Measurements from ENCODE around the gene H19. TPM values are rescaled to one million over a fixed set of nuclear protein-coding genes. Genes with fewer than 3 reads are reported as not detected.

Gene H19
- 2.7 TPM for polyA plus RNA-seq (2013, experiment 1 of 2)
- 2.9 TPM for polyA plus RNA-seq (2013, experiment 2 of 2)

GRCh38 chr11:1997755-1998154 lies at the start of gene H19:
TSS of gene H19 (minus strand) at chr11:1997842.
- Histone ChIP-seq H3K4ac (ENCODE audit: low read depth, low read length) (no peak within 1 kb of the TSS), H3K4me1 (ENCODE audit: control insufficient read depth, low read depth, low read length) (no peaks in the 10 kb centered on the region), H4K8ac (ENCODE audit: low read depth, low read length) (no peak within 1 kb of the TSS), H3K36me3 (ENCODE audit: control insufficient read depth, insufficient read depth, low read length) (no peaks in the 10 kb centered on the region), H3K56ac (ENCODE audit: low read length) (no peak within 1 kb of the TSS), H2AK5ac (ENCODE audit: low read length) (no peak within 1 kb of the TSS), H3K23ac (ENCODE audit: low read length) (no peak within 1 kb of the TSS), H3K4me3 (ENCODE audit: low read length) (no peak within 1 kb of the TSS), H2BK5ac (ENCODE audit: low read length) (no peak within 1 kb of the TSS), H3K79me1 (ENCODE audit: low read length) (no peaks in the 10 kb centered on the region), H3K27ac (ENCODE audit: low read depth, low read length) (no peak within 1 kb of the TSS), H4K5ac (ENCODE audit: low read length) (no peak within 1 kb of the TSS), H2BK15ac (replicated peaks; ENCODE audit: low read depth) (no peak within 1 kb of the TSS), H3K4me2 (ENCODE audit: low read length) (no peak within 1 kb of the TSS), H3K9ac (ENCODE audit: low read length) (no peak within 1 kb of the TSS), H3K79me2 (ENCODE audit: control insufficient read depth, insufficient read depth, low read length) (no peaks in the 10 kb centered on the region), H3K18ac (ENCODE audit: low read length) (no peak within 1 kb of the TSS), H3K27me3 (ENCODE audit: insufficient read depth, low read length, poor library complexity) (no peaks in the 10 kb centered on the region), H2BK120ac (ENCODE audit: low read depth, low read length) (no peak within 1 kb of the TSS)
- no peak for DNase-seq
- no CpG with 5 or more reads among the region's 14 CpGs for WGBS (ENCODE audit: extremely low coverage, insufficient coverage, low lambda C conversion rate)

- Histone ChIP-seq H3K4me1 (ENCODE audit: control insufficient read depth, low read depth, low read length) (no peaks in the 10 kb centered on the region), H4K5ac (ENCODE audit: low read length) (no peak overlapping the region), H3K27ac (ENCODE audit: low read depth, low read length) (no peak overlapping the region), H3K23ac (ENCODE audit: low read length) (no peak overlapping the region), H3K4me3 (ENCODE audit: low read length) (no peak overlapping the region), H3K4ac (ENCODE audit: low read depth, low read length) (no peak overlapping the region), H3K4me2 (ENCODE audit: low read length) (no peak overlapping the region), H2BK120ac (ENCODE audit: low read depth, low read length) (no peak overlapping the region), H3K18ac (ENCODE audit: low read length) (no peak overlapping the region), H2BK15ac (replicated peaks; ENCODE audit: low read depth) (no peak overlapping the region), H2AK5ac (ENCODE audit: low read length) (no peak overlapping the region), H4K8ac (ENCODE audit: low read depth, low read length) (no peak overlapping the region), H3K9ac (ENCODE audit: low read length) (no peak overlapping the region), H2BK5ac (ENCODE audit: low read length) (no peak overlapping the region), H3K27me3 (ENCODE audit: insufficient read depth, low read length, poor library complexity) (no peaks in the 10 kb centered on the region), H3K36me3 (ENCODE audit: control insufficient read depth, insufficient read depth, low read length) (no peaks in the 10 kb centered on the region), H3K79me2 (ENCODE audit: control insufficient read depth, insufficient read depth, low read length) (no peaks in the 10 kb centered on the region), H3K79me1 (ENCODE audit: low read length) (no peaks in the 10 kb centered on the region), H3K56ac (ENCODE audit: low read length) (no peak overlapping the region)
- DNase-seq: no peak
- 100% methylated on average over 1 of the region's 2 CpGs for WGBS (ENCODE audit: extremely low coverage, insufficient coverage, low lambda C conversion rate)
Observed at GRCh38 chr11:2041963-2042362, 44.3 kb upstream of the H19 start.

- Histone ChIP-seq H2BK120ac (ENCODE audit: low read depth, low read length) (no peak overlapping the region), H3K4me3 (ENCODE audit: low read length) (no peak overlapping the region), H3K36me3 (ENCODE audit: control insufficient read depth, insufficient read depth, low read length) (no peaks in the 10 kb centered on the region), H3K4me2 (ENCODE audit: low read length) (no peak overlapping the region), H3K27me3 (ENCODE audit: insufficient read depth, low read length, poor library complexity) (no peaks in the 10 kb centered on the region), H3K79me1 (ENCODE audit: low read length) (no peaks in the 10 kb centered on the region), H3K56ac (ENCODE audit: low read length) (no peak overlapping the region), H3K27ac (ENCODE audit: low read depth, low read length) (no peak overlapping the region), H3K4me1 (ENCODE audit: control insufficient read depth, low read depth, low read length) (no peaks in the 10 kb centered on the region), H3K18ac (ENCODE audit: low read length) (no peak overlapping the region), H2AK5ac (ENCODE audit: low read length) (no peak overlapping the region), H4K5ac (ENCODE audit: low read length) (no peak overlapping the region), H4K8ac (ENCODE audit: low read depth, low read length) (no peak overlapping the region), H3K23ac (ENCODE audit: low read length) (no peak overlapping the region), H2BK15ac (replicated peaks; ENCODE audit: low read depth) (no peak overlapping the region), H3K79me2 (ENCODE audit: control insufficient read depth, insufficient read depth, low read length) (no peaks in the 10 kb centered on the region), H3K4ac (ENCODE audit: low read depth, low read length) (no peak overlapping the region), H2BK5ac (ENCODE audit: low read length) (no peak overlapping the region), H3K9ac (ENCODE audit: low read length) (no peak overlapping the region)
- DNase-seq: no peak
- WGBS (ENCODE audit: extremely low coverage, insufficient coverage, low lambda C conversion rate): no CpG with 5 or more reads among the region's 7 CpGs
Observed at GRCh38 chr11:2041153-2041552, 43.5 kb upstream of the H19 start.

DNA sequence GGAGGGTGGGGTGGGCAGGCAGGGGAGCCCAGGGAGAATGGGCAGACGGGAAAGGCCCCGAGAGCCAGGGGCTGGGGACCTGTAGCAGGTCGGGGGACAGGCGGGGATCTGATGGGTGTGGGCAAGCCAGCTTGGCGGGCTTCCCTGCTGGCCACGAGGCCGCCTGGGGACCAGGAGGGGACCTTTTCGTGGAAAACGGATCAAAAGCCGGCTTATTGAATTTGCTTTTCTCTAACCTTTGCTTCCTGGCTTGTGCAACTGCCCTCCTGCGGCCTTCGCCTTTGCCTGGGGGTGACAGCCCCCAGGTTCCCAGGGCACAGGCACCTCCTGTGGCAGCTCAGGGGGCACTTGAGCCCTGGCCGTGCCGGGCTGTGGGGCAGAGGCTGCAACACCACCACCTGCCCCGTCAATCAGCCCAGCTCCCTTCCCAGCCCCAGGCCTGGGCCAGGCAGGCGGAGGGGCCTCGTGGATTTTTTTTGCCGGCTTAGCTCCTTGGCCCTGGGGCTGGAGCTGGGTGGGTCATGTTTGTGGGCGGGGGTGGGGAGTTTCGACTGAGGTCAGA lies 41.6 kb upstream of the H19 start:
- Histone ChIP-seq H3K27me3 (ENCODE audit: insufficient read depth, low read length, poor library complexity) (no peaks in the 10 kb centered on the region), H3K4ac (ENCODE audit: low read depth, low read length) (no peak overlapping the region), H2BK15ac (replicated peaks; ENCODE audit: low read depth) (no peak overlapping the region), H3K56ac (ENCODE audit: low read length) (no peak overlapping the region), H4K5ac (ENCODE audit: low read length) (no peak overlapping the region), H3K4me3 (ENCODE audit: low read length) (no peak overlapping the region), H3K23ac (ENCODE audit: low read length) (no peak overlapping the region), H2BK120ac (ENCODE audit: low read depth, low read length) (no peak overlapping the region), H3K4me2 (ENCODE audit: low read length) (no peak overlapping the region), H4K8ac (ENCODE audit: low read depth, low read length) (no peak overlapping the region), H3K4me1 (ENCODE audit: control insufficient read depth, low read depth, low read length) (no peaks in the 10 kb centered on the region), H3K79me1 (ENCODE audit: low read length) (no peaks in the 10 kb centered on the region), H2BK5ac (ENCODE audit: low read length) (no peak overlapping the region), H3K9ac (ENCODE audit: low read length) (no peak overlapping the region), H2AK5ac (ENCODE audit: low read length) (no peak overlapping the region), H3K27ac (ENCODE audit: low read depth, low read length) (no peak overlapping the region), H3K18ac (ENCODE audit: low read length) (no peak overlapping the region), H3K36me3 (ENCODE audit: control insufficient read depth, insufficient read depth, low read length) (no peaks in the 10 kb centered on the region), H3K79me2 (ENCODE audit: control insufficient read depth, insufficient read depth, low read length) (no peaks in the 10 kb centered on the region)
- WGBS (ENCODE audit: extremely low coverage, insufficient coverage, low lambda C conversion rate): no CpG with 5 or more reads among the region's 20 CpGs
- no peak for DNase-seq

- Histone ChIP-seq H3K27me3 (ENCODE audit: insufficient read depth, low read length, poor library complexity) (no peaks in the 10 kb centered on the region), H3K4me1 (ENCODE audit: control insufficient read depth, low read depth, low read length) (no peaks in the 10 kb centered on the region)
Observed at GRCh38 chr11:2036863-2037486, 39.3 kb upstream of the H19 start.

GRCh38 chr11:2035382-2035781 lies 37.7 kb upstream of the H19 start:
- Histone ChIP-seq H3K18ac (ENCODE audit: low read length) (no peak overlapping the region), H3K27me3 (ENCODE audit: insufficient read depth, low read length, poor library complexity) (no peaks in the 10 kb centered on the region), H3K9ac (ENCODE audit: low read length) (no peak overlapping the region), H3K4me2 (ENCODE audit: low read length) (no peak overlapping the region), H3K4me3 (ENCODE audit: low read length) (no peak overlapping the region), H3K4me1 (ENCODE audit: control insufficient read depth, low read depth, low read length) (no peaks in the 10 kb centered on the region), H3K79me1 (ENCODE audit: low read length) (no peaks in the 10 kb centered on the region), H3K4ac (ENCODE audit: low read depth, low read length) (no peak overlapping the region), H4K5ac (ENCODE audit: low read length) (no peak overlapping the region), H2BK5ac (ENCODE audit: low read length) (no peak overlapping the region), H3K27ac (ENCODE audit: low read depth, low read length) (no peak overlapping the region), H3K56ac (ENCODE audit: low read length) (no peak overlapping the region), H2AK5ac (ENCODE audit: low read length) (no peak overlapping the region), H2BK120ac (ENCODE audit: low read depth, low read length) (no peak overlapping the region), H3K79me2 (ENCODE audit: control insufficient read depth, insufficient read depth, low read length) (no peaks in the 10 kb centered on the region), H4K8ac (ENCODE audit: low read depth, low read length) (no peak overlapping the region), H3K36me3 (ENCODE audit: control insufficient read depth, insufficient read depth, low read length) (no peaks in the 10 kb centered on the region), H3K23ac (ENCODE audit: low read length) (no peak overlapping the region), H2BK15ac (replicated peaks; ENCODE audit: low read depth) (no peak overlapping the region)
- WGBS (ENCODE audit: extremely low coverage, insufficient coverage, low lambda C conversion rate): no CpG with 5 or more reads among the region's 14 CpGs
- no peak for DNase-seq

More at GRCh38 chr11:2036863-2037486, 39.3 kb upstream of the H19 start:
- H3K27ac ChIP-seq (ENCODE audit: low read depth, low read length): no peak overlapping the region
- H2BK15ac ChIP-seq (replicated peaks; ENCODE audit: low read depth): no peak overlapping the region
- H3K4me3 ChIP-seq (ENCODE audit: low read length): no peak overlapping the region
- no CpG with 5 or more reads among the region's 18 CpGs for WGBS (ENCODE audit: extremely low coverage, insufficient coverage, low lambda C conversion rate)
- no peak overlapping the region for H2BK5ac ChIP-seq (ENCODE audit: low read length)
- H3K4ac ChIP-seq (ENCODE audit: low read depth, low read length): no peak overlapping the region
- no peak overlapping the region for H2BK120ac ChIP-seq (ENCODE audit: low read depth, low read length)
- H4K8ac ChIP-seq (ENCODE audit: low read depth, low read length): no peak overlapping the region
- no peak overlapping the region for H3K9ac ChIP-seq (ENCODE audit: low read length)
- DNase-seq: no peak
- no peaks in the 10 kb centered on the region for H3K36me3 ChIP-seq (ENCODE audit: control insufficient read depth, insufficient read depth, low read length)
- no peaks in the 10 kb centered on the region for H3K79me2 ChIP-seq (ENCODE audit: control insufficient read depth, insufficient read depth, low read length)
- no peak overlapping the region for H3K18ac ChIP-seq (ENCODE audit: low read length)
- no peak overlapping the region for H2AK5ac ChIP-seq (ENCODE audit: low read length)
- no peak overlapping the region for H3K56ac ChIP-seq (ENCODE audit: low read length)
- no peaks in the 10 kb centered on the region for H3K79me1 ChIP-seq (ENCODE audit: low read length)
- no peak overlapping the region for H3K4me2 ChIP-seq (ENCODE audit: low read length)
- no peak overlapping the region for H4K5ac ChIP-seq (ENCODE audit: low read length)
- H3K23ac ChIP-seq (ENCODE audit: low read length): no peak overlapping the region

Data from mesendoderm (in vitro differentiated cells).